CD4-positive, alpha-beta T cell treated with Interleukin-6 for 4 hours (primary cell): ENCODE measurements around the gene ZBP1.
"Not testable (repeated sequence)": the region's sequence is repeated elsewhere in the genome, so short reads cannot be mapped to it uniquely, and the experiment has no call there.

Experiments used
- DNase-seq: peaks from one replicate; pipeline ENCODE4 v3.0.0-alpha.2; 2020; ENCODE audit warnings: mixed read lengths

ZBP1 gene

DNA sequence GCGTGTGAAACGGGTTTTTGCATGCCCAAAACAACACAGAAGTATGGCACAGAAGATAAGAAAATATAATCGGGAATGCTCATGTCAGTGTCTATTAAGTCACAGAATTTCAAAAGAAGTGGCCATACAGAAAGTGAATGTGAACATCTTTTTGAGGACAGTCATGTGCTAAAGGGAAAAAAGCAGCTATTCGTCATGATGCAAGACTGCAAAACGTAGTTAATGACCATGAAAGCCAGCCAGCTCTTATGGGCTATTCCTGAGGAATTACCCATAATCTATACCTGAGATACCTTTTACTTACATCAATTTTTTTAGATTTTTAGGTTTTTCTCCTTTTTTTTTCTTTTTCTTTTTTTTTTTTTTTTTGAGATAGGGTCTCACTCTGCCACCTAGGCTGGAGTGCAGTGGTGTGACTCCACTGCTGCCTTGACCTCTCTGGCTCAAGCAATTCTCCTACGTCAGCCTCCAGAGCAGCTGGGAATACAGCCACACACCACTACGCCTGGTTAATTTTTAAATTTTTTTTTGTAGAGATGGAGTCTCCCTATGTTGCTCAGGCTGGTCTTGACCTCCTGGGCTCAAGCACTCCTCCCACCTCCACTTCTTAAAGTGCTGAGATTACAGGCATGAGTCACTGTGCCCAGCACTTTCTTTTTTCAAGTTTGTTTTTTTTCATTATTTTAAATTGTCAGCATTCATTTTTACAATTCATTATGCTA is 18.1 kb upstream of the ZBP1 start:
- no peak for DNase-seq

DNA sequence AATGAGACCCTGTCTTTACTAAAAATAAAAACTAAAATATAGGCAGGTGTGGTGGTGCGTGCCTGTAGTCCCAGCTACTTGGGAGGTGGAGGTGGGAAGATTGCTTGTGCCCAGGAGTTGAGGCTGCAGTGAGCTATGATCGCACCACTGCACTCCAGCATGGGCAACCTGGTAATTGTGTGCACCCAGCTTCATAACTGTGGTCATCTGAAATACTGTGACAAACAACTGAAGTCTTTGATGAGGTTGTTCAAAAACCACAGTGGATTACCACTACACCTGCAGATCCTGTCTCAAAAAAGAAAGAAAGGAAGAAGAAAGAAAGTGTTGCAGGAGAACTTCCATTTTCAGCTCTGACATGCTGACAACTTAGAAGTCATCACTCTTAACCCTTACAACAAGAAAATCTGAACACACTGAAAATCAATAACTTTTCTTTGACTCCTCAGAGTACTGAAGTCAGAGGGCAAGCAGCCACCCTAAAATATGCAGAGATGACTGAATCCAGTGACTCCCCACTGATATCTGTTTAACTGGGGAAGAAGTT is 13.8 kb upstream of the ZBP1 start:
- DNase-seq: peak; percentile 34

DNA sequence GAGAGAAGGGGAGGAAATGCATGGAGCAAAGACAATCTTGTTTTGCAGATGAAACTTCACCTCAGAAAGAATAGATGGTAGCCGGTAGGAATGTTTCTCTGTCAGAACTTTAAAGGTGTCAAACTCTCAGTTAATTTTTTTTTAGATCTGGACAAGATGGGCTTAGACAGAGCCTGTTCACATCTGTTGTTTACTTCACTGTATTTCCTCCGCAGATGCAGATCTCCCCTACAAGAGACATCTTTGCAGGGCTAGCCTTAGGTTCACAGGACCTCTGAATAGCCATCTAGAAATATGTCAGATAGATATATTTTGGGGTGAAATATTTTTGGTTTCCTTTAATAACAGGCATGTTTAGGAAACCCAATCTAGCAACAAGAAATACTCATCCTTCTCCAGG is 12.1 kb upstream of the ZBP1 start:
- no peak for DNase-seq

DNA sequence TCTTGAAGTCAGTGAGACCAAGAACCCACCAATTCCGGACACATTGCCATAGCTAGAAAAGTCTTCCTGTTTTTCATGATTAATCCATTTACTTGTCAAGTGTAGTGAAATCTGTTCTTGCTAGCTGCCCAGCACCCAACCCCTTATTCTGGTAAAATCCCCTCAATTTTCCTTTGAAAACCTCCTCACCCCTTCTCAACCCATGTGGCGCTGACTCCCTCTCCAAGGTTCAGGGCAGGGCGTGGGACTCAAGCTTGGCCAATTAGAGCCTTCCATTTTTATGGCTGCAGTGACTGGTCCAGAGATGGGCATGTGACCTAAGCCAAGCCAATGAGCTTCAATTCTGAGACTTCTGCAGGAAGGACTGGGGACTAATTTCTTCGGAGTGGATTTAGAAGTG is 9.8 kb upstream of the ZBP1 start:
- DNase-seq: peak; percentile 51

DNA sequence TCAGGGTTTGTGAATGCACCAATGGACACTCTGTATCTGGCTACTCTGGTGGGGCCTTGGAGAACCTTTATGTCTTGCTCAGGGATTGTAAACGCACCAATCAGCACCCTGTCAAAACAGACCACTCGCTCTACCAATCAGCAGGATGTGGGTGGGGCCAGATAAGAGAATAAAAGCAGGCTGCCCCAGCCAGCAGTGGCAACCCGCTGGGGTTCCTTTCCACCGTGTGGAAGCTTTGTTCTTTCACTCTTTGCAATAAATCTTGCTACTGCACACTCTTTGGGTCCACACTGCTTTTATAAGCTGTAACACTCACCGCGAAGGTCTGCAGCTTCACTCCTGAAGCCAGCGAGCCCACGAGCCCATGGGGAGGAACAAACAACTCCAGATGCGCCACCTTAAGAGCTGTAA is 9.3 kb upstream of the ZBP1 start:
- peak; percentile 41 for DNase-seq

DNA sequence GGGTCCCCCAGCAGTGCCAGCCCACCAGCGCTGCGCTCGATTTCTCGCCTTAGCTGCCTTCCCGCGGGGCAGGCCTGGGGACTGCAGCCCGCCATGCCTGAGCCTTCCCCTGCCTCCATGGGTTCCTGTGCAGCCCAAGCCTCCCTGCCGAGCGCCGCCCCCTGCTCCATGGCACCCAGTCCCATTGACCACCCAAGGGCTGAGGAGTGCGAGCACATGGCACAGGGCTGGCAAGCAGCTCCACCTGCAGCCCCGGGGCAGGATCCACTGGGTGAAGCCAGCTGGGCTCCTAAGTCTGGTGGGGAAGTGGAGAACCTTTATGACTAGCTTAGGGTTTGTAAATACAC is 8.7 kb upstream of the ZBP1 start:
- DNase-seq: not testable (repeated sequence)

DNA sequence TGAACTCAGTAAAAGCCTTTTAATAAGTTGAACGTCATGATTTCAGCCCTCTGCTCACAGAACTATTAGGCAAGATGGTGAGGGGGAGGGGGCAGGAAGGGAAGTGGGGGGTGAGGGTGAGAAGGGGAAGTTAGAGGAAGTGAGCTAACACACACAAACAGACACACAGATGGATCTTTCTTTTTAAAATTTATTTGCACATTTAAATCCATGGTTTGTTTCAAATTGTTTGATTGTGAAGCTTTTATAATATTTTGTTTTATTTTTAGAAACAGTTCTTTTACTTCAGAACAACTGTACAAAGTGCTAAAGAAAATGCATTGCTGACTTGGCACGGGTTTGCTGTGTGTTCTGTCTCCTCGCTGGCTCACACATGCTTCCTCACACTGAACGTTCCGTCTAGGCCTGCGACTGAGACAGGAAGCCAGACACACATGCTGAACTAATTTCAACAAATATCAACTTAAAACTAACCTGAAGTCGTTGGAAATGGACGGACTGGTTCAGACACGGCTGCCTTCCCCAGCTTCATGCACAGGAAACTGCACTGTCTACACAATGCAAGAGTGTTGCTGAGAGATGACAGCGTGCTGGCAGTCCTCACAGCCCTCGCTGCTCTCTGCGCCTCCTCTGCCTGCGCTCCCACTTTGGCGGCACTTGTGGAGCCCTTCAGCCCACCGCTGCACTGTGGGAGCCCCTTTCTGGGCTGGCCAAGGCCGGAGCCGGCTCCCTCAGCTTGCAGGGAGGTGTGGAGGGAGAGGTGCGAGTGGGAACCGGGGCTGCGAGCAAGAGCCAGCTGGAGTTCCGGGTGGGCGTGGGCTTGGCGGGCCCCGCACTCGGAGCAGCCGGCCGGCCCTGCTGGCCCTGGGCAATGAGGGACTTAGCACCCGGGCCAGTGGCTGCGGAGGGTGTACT is 8.1 kb upstream of the ZBP1 start:
- peak; percentile 83 for DNase-seq

DNA sequence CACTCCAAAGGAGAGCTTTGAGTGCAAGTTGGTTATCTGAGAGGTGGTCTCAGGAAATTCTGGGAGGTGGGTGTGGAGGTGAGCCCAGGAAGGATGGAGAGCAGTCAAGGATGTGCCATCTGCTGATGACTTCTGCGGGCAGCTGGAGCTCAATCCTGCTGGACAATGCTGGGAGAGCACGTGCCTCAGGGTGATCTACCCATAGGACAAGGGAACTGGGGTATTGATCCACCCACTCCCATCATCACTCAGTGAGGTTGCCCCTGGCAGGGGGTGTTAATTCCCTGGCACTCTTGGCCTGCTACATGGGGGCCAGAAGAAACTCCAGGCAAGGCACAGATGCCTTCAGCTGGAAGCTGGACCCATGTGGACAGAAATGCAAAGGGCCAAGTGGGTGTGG is 7.1 kb upstream of the ZBP1 start:
- DNase-seq: no peak

DNA sequence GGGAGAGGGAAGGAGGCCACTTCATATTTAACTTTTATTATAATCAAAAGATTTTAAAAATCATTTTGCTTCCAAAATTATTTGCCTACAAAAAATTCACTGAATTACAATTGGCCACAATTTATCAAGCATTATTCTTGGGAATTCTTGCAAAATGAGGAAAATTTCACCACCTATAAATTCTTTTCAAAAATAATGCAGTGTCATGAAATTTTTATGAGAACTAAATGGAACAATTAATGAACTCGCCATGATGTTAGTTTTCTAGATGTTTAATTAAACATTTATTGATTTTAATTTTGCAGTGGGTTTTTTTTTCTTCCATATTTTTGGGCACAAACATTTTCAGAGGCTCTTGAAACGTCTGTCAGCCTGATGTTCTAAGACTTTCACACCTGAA is 5.8 kb upstream of the ZBP1 start:
- no peak for DNase-seq

DNA sequence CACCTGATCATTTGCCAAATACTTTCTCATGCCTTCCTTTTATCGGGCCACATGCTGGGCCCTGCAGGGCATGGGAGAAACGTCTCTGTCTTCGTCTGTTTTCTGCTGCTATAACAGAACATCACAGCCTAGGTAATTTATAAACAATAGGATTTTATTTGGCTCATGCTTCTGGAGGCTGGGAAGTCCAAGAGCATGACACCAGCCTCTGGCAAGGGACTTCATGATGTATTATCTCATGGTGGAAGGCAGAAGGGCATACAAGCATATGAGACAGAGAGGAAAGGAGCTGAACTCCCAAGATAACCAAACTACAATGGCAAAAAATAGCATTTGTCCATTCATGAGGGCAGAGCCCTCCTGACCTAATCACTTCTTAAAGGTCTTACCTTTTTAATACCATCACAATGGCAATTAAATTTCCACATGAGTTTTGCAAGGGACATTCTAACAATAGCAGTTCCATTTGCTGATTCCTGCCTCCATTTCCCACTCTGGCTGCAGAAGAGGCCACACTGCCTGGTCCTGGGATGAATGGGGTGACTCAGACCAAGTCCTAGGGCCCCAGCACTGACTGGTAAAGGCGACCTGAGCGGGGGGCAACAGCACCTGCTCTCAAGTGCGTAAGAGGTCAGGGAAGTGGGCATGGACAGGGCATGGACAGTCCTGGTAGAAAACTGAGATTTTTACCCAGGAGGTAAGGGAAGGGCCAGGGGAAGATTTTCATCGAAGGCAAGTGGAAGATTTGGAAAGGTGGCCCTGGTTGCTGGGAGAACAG is 5.1 kb upstream of the ZBP1 start:
- no peak for DNase-seq

DNA sequence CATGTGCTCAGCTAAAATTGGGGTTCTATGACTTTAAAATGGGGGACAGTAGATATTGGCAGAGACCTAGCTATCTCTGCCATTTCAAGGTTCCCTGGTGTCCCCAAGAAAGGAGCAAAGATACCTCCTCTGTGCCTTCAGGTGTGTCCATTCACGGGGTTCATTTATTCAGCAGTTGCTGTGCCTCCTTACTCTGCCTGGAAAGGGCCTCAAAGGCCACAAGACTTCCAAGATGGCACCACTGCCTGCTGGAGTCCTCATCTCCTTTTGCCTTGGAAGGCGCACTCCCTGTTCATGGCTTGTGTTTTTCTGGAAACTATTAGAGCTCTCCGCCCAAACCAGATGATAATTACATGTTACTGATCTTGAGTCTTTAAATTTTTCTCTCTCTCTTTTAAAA is 3.9 kb upstream of the ZBP1 start:
- no peak for DNase-seq

DNA sequence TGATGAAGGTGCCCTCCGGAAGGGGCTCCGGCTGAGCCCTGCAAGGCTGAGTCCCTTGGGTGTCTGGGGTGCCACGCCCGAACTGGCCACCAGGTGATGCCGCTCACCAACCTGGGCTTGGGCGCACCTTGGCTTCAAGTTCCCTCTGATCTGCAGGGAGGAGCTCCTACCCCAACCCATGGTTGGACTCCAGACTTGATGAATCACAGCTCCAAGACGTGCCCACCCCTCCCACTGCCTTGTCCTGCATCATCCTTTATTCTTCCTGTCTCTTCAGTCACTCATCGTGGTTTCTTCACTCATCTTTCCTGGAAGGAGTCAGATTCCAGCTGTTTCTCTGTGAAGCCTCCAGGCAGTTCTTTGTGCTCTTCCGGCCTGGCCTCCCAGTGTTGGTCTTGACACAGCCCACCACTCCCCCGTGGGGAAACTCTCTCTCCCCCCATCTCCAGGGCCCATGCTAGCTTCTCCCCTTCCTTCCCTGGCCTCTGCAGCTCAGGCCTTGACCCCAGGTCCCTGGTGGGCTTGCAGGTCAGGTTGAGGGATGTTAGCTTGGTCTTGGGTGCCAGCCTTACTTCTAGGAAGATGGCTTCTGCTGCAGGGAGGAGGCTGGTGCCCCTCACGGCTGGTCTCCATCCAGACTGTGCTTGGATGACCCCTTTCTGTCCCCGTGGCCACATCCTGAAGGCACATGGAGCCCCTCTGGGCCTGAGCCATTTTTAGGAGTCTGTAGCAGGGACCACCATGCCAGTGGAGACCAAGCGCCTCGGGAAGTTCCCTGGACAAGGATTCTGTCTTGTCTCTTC is 2.6 kb upstream of the ZBP1 start:
- peak; percentile 80 for DNase-seq

DNA sequence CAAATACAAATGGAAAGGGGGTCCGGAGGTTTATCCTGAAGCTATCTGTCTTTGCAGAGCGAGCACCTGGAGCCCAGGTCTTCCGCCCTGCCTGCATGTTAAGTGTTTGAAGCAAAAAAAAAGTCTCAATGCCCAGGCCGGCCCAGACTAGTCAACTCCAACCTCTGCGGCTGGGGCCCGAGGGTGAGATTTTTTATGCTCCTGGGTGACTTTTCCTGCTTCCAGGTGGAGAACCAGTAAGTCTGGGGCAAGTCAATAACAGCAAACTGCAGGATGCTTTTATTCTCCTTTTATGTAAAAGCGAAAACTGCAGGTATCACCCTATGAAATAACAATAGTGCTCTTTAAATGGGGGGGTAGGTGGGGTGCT is 2.0 kb upstream of the ZBP1 start:
- DNase-seq: no peak

DNA sequence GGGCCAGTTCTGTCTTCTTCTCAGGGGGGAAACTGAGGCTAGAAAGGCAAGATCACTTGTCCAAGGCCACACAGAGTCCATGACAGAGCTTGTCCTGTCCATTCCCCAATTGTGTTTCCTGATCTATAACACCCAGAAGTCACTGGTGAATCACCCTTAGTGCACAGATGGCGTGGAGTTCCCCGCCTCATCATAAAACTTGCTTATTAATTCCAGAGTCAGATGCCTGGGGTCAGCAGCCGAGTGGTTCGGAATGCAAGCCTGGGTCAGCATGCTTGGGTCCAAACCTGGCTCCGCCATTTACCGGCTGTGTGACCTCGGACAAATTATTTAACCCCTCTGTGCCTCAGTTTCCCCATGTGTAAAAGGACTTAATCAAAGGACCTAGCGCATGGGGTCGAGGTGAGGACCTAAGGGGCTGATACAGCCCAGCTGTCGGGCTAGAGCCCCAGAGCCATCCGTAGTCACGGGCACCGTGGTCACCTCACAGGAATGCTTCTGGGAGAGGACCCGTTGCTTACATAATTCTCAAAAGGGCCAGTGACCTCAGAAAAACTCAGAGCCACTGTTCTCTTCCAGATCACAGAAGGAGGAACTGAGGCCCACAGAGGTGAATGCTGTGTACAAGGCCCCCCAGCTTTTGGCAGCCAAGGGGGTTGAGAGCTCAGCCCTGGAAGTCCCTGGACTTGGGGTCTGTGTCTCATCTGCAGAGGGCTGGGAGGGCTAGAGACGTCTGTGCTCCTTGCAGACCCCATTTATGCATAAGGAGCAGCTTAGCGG is 1.4 kb upstream of the ZBP1 start:
- DNase-seq: no peak

DNA sequence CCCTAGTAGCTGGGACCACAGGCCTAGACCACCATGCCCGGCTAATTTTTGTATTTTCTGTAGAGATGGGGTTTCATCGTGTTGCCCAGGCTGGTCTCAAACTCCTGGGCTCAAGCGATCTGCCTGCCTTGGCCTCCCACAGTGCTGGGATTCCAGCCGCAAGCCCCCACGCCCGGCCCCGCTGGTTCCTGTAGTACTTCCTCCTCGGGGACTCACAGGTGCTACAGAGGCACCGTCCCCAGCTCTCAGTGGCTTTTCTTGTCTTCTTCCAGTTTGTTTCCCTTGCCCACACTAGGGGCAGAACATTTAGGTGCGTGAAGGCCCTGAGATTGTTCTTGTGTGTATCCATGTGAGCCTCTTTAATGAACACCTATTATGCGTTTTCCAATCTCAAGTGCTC is 773 bp upstream of the ZBP1 start:
- DNase-seq: peak; percentile 42

DNA sequence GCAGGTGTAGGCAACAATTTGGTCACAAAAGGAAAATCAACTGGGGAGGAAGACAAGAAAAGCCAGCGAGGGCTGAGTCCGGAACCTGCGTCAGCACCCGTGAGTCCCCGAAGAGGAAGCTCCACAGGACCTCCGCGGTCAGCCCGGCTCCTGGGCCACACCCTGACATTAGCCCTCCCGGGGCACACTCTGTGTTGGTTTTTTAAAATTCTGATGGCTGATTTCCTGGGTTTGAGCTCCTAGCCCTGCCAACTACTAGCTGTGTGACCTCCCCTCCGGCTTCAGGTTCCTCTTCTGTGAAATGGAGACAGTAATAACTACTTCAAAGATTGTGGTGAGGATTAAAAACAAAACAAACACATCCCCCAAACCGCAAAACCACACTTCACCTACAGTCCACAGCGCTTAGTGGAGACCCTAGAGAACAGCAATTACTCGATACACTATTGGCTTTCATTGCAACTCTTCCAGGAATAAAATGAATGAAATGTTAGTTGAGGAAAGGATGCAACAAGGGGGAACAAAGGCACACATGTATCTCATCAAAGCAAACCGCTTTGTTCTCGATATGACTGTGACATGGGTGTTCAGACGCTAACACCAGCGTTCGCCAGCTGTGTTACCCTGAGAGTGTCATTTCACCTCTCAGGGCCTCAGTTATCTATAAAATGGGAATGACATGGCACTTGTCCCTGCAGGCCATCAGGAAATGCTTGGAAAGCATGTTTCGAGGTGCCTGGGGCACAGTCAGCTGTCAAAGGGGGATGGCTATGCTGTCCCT is 985 bp downstream of the ZBP1 start:
- DNase-seq: peak; percentile 72

DNA sequence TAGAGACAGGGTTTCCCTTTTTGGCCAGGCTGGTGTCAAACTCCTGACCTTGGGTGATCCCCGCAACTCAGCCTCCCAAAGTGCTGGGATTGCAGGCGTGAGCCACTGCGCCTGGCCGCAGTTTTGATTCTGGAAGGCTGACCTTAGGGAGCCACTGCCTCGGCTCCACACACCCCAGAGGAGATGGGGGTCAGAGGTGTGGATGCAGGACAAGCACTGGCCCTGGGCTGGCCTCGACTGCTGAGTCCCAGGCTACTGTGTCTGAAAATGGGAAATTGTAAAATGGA is 1.5 kb downstream of the ZBP1 start:
- DNase-seq: no peak

DNA sequence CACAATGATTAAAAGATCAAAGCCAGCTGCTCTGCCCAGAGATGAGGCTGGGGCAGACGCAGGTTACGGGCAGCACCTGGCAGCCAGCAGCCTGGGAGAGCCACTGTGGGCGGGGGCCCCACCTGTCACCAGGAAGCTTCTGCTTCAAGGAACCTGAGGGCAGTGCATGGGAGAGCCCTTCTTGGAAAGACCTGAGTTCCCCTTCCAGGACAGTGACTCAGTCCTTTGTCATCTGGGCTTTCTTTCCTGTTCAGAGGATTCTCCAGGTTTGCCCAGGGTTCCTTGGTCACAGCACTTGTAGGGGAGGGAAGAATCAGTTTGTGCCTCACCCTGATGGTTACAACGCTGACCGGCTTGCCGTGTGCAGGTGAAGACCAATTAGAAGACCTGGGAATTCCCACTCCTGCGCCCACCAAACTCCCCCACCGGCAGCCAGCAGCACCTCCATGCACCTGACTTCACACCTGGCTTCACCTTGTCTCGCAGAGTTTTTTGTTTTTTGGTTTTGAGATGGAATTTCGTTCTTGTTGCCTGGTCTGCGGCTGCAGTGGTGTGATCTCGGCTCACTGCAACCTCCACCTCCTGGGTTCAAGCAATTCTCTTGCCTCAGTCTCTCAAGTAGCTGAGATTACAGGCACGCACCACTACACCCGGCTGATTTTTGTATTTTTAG is 2.0 kb downstream of the ZBP1 start:
- peak; percentile 27 for DNase-seq

DNA sequence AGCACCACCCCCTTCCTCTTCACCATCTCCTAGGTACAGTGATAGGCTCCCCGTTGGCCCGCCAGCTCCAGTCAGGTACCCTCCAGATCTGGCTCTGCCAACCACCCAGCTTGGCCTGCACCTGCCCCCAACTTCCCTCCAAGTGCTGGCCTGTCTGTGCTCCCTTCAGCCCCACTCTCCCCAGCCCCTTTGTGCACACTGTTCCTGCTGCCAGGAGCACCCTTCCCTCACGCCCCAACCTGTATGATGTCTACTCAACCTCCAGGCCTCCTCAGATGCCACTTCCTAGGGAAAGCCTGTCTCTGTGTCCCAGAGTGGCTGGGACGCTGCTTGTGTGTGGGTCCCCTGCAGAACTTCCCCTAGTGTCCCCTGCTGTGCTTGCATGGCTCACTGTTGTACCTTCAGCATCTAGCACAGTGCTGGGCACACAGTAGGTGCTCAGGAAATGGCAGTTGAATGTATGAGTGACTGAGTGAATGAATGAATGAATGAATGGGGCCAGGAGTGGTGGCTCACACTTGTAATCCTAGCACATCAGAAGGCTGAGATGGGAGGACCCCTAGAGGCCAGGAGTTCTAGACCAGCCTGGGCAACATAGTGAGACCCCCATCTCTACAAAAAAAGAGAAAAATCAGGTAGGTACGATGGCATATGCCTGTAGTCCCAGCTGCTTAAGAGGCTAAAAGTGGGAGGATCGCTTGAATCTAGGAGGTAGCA is 3.0 kb downstream of the ZBP1 start:
- DNase-seq: no peak
